Measurements from ENCODE around the gene MAB21L4.

DNA sequence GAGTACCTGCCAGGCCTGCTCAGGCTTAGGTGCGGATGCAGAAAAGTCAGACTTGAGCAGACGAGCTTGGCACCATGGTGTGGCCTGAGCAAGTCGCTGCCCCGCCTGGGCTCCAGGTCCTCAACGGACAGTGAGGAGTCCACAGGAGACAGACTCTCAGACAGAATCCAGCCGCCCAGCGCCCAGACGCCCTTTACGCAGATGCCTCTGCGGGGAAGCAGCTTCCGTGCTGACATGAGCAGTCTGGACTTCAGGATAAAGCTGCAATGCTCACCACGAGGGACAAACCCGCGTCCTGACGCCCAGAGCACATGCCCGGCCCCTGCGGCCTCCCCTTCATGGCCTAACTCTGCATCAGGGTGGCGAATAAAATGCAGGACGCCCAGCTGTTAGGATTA is 3.5 kb upstream of the MAB21L4 start:
- TF ChIP-seq, protein P1, sequence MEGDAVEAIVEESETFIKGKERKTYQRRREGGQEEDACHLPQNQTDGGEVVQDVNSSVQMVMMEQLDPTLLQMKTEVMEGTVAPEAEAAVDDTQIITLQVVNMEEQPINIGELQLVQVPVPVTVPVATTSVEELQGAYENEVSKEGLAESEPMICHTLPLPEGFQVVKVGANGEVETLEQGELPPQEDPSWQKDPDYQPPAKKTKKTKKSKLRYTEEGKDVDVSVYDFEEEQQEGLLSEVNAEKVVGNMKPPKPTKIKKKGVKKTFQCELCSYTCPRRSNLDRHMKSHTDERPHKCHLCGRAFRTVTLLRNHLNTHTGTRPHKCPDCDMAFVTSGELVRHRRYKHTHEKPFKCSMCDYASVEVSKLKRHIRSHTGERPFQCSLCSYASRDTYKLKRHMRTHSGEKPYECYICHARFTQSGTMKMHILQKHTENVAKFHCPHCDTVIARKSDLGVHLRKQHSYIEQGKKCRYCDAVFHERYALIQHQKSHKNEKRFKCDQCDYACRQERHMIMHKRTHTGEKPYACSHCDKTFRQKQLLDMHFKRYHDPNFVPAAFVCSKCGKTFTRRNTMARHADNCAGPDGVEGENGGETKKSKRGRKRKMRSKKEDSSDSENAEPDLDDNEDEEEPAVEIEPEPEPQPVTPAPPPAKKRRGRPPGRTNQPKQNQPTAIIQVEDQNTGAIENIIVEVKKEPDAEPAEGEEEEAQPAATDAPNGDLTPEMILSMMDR (IDR thresholded peaks at IDR 0.05) = no peak
- TF ChIP-seq POLR2AphosphoS5 (IDR thresholded peaks at IDR 0.05; ENCODE audit: low read depth, low read length) (no peak), TCF7L2 (IDR thresholded peaks at IDR 0.05; ENCODE audit: low read depth, low read length) (no peak), SIN3A (IDR thresholded peaks at IDR 0.05; ENCODE audit: borderline replicate concordance, insufficient read depth, low read depth, low read length) (no peak)
- TF ChIP-seq, protein P2, sequence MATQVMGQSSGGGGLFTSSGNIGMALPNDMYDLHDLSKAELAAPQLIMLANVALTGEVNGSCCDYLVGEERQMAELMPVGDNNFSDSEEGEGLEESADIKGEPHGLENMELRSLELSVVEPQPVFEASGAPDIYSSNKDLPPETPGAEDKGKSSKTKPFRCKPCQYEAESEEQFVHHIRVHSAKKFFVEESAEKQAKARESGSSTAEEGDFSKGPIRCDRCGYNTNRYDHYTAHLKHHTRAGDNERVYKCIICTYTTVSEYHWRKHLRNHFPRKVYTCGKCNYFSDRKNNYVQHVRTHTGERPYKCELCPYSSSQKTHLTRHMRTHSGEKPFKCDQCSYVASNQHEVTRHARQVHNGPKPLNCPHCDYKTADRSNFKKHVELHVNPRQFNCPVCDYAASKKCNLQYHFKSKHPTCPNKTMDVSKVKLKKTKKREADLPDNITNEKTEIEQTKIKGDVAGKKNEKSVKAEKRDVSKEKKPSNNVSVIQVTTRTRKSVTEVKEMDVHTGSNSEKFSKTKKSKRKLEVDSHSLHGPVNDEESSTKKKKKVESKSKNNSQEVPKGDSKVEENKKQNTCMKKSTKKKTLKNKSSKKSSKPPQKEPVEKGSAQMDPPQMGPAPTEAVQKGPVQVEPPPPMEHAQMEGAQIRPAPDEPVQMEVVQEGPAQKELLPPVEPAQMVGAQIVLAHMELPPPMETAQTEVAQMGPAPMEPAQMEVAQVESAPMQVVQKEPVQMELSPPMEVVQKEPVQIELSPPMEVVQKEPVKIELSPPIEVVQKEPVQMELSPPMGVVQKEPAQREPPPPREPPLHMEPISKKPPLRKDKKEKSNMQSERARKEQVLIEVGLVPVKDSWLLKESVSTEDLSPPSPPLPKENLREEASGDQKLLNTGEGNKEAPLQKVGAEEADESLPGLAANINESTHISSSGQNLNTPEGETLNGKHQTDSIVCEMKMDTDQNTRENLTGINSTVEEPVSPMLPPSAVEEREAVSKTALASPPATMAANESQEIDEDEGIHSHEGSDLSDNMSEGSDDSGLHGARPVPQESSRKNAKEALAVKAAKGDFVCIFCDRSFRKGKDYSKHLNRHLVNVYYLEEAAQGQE (IDR thresholded peaks at IDR 0.05; ENCODE audit: insufficient read depth in 1 of 2, low read depth in 2 of 2, low read length in 1 of 2) = no peak
